HT1080 (cell line): ENCODE results near the gene TRDMT1. TPM values are rescaled to one million over a fixed set of nuclear protein-coding genes. Genes with fewer than 3 reads are reported as not detected.

ENCODE experiments used
- DNase-seq: peaks from one replicate; pipeline ENCODE4 v3.0.0-alpha.2; 2015; ENCODE audit warnings: low read depth
- total RNA-seq: library from RNA; depleted of rRNA; stranded (reverse); fragments of >200 nt; shearing (Covaris generic); gene quantifications from 2 replicates; pipeline ENCODE4 v1.2.3, GENCODE V29; 2014

Gene TRDMT1
- total RNA-seq, 1 experiment from 2014 or later = 10.3 TPM

DNA sequence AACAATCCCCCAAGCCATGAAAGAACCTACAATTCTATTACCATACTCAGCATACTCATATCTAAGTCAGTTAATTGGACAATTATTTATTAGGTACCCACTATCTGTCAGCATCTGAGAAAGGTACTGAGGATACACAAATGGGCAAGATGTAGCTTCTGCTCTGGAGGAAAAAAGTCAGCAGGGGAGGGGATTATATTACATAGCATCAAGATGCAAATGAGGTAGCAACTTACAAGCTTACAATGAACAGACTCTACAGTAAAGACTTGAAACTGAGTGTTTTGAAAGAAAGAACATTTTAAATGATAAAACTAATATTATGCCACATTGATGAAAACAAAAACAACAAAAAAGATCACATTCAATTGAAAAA is 61.1 kb downstream of the TRDMT1 start:
- no peak for DNase-seq

DNA sequence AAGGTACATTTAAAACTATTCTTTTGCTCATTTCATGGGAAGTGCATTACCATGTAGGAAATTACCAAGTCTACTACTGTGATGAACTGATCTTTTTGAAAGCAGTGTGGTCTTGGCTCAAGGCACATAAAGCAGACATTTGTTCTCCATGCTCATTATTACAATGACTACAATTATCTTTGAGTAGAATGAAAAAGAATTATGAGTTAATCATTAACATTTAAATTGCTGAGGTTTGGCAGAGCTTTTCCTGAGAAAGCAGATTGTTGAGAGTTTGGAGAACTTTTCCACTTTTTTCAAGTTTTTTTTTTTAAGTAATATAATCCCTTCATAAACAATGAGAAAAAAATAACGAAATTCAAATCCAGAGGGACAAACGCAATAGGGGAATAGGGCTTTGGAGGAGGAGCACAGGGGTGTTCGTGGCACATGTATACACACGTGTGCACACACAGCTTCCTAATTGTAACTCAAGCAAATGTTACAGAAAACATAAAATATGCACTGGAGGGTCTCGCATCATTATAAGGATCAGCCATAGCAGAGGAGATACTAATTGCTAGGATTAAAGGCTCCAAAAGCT is 62.9 kb downstream of the TRDMT1 start:
- no peak for DNase-seq

DNA sequence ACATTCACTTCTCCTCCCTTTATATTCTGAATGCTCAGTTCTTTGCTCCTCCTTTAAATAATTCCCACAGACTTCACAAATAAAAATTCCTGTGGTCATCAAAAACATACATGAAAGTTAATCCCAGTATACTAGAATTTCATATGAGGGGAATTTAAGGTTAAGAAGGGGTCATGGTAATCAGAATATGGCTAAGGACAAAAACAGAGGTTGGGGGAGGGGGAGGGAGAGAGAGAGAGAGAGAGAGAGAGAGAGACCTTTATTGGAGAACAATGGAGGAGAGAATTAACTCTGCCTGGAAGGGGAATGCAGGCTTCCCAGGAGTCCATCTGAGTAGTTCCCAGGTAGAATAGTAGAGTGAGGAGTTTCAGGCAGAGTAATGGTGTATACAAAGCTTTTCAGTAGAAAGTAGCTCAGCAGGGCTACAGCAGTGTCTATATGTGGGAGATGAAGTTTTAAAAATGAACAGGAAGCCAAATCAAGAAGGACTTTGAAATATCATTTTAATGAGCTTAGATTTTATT is 66.7 kb downstream of the TRDMT1 start:
- peak; percentile 1 for DNase-seq

DNA sequence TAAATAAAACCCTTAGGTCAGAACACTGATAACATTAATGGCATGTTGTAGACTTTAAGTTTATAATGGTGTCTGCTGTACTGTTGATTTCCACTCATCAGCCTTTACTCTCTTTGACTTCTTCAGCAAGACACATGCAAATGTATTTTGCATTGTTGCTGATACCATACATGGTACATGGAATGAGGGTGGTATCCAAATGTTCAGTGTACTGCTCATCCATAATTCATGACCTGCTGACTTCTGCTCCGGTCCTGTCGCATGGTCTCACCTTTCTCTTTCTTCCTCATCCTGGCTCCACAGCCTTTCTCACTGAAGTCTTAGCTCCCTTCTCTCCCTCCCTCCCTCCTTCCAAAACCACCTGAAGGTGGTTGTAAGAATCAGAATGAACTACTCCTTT is 67.2 kb downstream of the TRDMT1 start:
- DNase-seq = no peak

DNA sequence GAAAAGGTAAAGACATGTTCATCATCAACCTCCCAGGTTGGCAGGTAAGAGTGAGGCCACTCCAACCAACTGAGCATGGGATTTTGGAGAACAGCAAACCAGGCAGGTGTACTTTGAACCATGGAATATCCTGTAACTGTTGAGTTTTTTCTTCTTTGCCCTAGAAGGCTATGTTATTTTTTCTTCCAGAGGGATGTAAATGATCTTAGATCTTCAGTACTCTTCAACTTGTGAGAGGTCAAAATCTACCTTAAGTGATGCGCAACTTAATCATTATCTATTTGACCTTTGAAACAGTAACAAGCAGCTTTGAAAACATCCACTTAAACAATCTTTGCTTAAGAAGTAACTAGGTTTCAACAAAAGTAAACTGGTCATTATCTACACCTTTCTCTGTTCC is 71.7 kb downstream of the TRDMT1 start, which contains the start of gene CUBN:
Gene CUBN, minus strand, starts transcription at position 71 of the 400 bp plus-strand sequence. Its CDS starts 46 bp downstream, at position 25.
- DNase-seq = no peak

DNA sequence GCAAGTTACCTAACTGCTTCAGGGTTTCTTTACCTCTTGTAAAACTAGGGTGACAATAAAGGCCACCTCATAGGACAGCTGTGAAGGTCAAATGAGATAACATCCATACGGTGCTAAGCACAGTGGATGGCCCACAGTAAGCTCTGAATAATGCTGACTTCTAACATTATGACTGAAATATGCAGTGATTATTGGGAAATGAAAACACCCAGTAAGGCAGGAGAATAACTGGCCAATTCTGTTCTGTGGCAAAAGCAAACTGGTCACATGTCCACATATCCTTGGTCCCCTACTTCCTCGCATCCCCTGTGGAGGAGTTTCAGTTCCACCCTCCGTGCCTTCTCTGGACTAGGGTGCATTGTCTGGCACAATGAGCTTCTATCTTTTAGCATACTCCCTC is 73.2 kb downstream of the TRDMT1 start:
- DNase-seq = no peak

DNA sequence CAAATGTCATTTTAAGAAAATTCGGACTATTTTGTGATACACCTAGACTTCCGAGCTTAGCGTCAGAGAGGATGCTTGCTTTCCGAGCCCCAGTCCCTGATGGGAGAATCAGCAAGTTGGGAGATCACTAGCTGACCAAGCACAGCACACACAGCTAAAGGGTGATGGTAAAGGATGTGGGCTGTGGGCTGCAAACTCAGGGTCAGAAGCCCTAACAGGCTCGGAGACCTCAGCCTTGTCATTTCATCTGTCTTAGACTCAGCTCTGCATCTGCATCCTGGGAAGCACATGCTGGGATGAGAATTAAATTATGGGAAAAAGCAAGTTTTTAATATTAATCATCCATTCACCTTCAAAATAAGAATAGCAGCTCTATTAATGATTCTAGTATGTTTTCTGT is 75.1 kb downstream of the TRDMT1 start:
- DNase-seq = no peak

DNA sequence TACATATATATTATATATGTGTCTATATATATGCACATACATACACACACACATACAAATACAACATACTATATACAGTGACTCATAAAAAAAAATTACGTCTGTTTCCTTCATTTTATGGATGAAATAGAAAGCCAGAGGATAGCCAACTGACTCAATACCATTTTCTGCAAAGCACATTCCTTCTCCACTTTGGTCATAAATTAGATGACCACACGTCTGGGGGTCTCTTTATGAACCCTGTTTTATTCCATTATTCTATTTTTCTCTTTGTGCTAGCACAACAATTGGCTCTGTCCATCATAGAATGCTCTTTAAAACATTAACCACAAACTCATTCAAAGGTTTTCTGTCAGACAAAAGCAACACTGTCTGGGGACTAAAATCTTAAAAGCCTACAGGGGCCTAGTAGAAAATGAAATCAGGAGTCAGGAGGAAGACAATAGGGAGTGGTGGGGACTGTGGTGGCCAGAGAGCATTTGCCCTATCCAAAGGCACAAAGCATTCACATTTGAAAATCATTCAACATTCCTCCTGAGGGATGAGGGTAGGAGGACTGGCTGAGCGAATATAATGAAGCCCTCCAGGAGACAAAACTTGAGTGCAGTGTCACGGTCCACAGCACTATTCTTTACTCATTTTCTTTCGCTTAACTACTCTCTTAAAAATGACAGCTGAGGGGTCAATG is 76.1 kb downstream of the TRDMT1 start:
- DNase-seq = no peak

DNA sequence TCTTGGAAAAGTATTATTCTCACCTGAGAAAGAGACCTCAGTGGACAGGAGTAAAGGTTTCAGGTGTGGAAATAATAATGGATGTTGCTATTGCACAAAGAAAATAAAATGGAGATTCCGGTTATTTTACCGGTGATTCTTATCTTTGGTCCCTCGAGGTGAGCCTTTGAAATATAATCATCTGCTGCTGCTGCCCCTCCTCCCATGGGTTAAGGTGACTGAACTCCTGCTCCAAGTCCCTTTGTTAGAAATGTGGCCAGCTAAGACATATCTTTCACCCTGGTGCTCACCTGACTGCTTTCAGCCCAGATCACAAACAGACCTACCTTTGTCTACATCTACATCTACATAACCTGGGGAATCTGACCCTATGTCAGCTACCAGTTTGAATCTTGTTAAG is 77.5 kb downstream of the TRDMT1 start:
- no peak for DNase-seq

DNA sequence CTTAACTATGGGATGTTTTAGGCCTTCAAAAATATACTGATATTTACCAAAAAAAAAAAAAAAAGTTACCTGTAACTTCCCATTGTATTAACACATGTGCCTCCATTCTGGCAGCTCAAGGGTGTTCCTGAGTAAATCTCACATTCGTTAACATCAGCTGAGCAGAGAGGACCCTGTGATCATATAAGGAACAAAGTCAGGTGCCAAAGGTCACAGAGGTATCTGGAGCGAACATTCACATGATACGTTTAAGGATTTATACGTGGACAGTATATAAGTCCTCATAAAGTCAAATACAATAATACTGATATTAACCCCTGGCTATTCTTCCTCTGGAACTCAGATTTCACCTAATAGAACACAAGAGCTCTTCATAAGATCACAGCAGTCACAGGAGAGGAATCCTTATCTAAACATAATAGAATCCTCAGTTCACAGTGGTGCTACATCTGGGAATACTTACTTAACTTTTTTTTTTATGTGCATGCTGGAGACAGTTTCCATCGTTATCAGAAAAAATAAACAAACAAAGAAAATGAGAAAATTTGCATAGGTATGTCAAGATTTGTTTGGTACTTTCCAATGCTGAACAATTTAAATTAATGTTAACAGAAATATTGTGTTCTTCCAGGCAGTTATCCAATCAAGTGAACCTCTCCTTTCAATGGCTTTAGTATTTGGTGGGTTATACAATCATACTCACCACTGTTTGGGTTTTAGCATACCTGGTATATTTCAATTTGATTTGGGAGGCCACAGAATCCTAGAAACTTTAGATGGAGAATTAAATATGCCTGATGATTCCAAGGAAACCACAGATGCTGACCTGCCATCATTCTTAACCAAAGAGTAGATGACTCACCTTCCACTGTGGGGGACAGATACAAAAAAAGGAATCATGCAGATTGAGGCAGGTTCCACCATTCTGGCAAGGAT is 78.5 kb downstream of the TRDMT1 start:
- DNase-seq = peak; percentile 87

DNA sequence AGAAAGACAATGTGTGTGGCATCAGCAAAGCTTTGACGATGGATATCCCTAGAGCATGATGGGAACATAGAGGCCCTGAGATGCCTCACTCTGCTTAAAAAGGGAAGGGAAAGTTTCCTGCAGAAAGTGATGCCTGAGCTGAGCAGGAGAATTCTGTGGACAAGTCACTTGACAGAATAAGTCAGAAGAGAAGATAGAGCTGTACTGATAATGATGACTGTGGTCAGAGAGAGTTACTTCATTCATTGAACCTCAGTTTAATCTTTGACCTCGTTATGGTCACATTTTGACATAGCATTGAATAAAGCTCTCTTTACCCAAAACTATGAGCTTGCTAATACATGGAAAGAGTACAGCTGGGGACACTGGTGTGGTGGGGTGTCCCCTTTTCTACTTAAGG is 79.4 kb downstream of the TRDMT1 start:
- DNase-seq = no peak

DNA sequence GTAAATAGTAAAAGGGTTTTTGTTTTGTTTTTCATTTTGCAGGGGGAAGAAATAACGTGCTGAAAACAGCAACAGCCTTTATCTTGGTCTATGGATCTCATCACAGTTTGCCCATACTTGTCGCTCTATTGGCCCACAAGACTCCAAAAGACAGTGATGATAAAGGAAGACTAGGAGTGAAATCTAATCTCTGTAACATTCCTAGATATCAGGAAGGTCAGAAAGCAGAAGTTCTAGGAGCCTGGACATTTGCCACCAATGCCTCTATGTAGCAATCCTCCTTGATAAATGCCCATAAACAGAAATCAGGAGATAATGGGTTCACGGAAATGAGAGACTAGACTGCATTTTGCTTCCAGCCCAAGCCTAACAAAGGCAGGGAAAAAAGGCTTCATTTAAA is 80.8 kb downstream of the TRDMT1 start:
- DNase-seq = no peak

DNA sequence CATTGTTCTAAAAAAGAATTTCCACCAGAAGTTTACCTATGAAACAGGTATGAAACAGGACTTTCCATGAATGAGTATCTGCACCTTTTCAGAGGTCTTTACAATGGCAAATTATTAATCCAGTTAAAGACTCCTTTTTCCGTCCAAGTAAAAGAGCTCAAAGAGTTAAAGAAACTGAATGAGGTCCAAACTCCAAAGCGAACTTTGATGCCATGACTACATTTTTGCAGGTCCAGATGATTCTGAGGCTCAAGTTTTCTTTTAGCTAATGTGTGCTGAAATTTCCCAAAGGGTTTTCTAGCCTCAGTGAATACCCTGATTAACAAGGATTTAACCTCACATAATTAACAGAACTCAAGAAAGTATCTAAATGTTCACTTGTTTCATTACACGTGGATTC is 81.6 kb downstream of the TRDMT1 start:
- DNase-seq = no peak

DNA sequence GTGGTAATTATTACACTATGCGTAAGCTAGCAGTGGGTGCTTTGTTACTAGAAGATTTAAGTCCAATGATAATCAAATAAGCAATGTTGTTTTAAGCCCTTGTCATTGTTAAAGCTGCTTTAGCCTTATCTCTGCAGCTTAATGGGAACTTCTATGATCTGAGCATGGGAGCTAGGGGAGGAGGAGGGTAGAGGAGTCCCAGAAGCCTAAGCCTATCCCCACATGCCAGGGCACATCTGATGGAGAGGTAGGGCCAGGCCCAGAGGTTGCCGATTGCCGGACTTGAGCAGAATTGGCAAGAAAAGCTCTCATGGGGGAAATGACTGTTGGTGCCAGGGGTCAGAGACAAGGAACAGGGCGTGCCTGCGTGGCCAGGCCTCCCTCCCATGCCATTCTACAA is 85.3 kb downstream of the TRDMT1 start:
- no peak for DNase-seq

DNA sequence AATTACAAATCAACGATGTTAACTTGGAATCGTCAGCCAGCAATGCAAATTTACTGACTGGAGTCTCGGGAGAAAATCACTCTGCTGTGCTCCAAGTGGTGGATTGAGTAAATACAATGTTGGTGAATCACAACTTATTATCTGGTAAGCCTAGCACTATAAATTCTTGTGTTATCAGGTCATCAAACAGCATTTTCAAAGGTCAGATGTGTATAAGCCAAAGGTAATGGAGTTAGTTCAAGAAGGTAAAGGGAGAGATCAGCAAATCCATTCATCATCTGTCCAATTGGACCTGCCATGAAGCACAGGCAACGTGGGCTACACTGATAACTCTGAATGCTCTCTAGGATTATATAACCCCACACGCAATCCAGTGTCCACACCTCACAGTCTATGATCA is 85.8 kb downstream of the TRDMT1 start:
- DNase-seq = peak; percentile 34

DNA sequence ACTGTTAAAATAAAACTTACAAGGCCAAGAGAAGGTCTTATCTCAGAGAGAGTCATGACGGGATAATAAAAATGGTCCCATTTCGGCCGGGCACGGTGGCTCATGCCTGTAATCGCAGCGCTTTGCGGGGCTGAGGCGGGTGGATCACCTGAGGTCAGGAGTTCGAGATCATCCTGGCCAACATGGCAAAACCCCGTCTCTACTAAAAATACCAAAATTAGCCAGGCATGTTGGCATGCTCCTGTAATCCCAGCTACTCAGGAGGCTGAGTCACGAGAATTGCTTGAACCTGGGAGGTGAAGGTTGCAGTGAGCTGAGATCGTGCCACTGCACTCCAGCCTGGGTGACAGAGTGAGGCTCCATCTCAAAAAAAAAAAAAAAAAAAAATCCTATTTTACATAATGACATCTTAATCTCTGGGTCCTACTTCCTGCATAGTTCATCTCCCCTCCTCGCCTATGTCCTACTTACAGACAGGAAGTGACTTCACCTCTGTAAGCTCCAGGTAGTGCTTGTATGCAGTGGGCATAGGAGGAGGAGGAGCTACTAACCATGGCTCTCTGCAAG is 86.5 kb downstream of the TRDMT1 start:
- DNase-seq = peak; percentile 22

DNA sequence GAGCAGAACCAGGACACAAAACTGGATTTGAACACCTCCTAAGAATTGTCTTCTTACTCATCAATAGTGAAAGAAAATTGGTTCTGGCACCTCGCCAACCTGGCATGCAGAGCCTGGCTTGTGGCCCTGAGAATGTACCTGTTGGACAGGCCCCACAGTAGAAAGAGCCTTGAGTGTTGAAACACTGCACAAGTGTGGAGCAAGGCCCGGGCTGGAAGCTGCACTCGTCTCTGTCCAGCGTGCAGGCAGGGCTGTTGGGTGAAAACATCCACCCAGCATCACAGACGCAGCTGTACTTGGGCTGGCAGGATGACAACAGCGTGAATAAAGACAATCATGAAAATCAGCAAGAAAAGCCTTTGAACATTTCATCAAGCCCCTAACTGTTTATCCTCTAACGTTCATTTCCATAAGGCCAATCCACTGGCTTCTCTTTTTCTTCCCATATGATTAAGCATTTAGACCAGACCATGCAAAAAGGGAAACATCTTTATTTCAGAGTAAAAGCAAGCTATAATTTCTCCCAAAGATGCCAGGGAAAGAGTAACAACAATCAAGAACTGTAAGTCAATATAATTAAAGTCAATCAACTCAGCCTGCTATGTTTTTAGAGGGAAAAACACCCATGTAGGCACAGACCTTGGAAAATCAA is 87.5 kb downstream of the TRDMT1 start:
- no peak for DNase-seq

DNA sequence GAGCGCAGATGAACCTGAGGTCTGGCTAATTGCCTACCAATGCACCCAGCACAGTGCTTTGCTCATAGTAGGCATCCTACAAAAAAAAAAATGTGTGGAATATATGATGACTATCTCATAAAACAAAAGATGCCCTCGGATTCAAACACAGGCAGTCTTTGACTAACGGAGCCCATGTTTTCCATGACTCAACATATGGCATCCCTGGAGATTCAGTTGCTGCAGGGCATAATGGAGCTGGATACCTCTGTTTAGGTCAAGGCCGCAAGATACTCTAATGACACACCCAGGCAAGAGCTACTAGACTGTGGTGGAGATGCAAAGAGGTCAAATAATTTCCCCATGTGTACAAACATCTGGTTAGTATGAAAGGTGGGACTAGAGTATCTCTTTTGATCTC is 88.1 kb downstream of the TRDMT1 start:
- DNase-seq = peak; percentile 5

DNA sequence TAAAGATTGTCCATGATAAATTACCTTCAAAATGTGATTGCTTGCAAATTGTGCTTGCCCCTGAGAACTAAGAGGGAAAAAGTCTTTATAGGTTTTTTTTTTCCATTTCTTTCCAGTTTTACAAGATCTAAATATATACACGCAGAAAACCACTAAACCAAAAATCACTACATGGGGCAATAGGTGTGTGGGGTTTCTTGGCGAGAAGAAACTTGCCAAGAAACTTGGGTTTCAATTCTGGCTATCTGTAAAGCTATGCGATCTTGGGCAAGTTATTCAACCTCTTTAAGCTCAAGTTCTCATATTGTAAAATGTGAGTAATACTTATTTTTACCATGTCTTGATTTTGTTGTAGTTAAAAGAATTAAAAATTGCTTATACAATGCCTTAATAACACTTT is 88.9 kb downstream of the TRDMT1 start:
- DNase-seq = no peak

DNA sequence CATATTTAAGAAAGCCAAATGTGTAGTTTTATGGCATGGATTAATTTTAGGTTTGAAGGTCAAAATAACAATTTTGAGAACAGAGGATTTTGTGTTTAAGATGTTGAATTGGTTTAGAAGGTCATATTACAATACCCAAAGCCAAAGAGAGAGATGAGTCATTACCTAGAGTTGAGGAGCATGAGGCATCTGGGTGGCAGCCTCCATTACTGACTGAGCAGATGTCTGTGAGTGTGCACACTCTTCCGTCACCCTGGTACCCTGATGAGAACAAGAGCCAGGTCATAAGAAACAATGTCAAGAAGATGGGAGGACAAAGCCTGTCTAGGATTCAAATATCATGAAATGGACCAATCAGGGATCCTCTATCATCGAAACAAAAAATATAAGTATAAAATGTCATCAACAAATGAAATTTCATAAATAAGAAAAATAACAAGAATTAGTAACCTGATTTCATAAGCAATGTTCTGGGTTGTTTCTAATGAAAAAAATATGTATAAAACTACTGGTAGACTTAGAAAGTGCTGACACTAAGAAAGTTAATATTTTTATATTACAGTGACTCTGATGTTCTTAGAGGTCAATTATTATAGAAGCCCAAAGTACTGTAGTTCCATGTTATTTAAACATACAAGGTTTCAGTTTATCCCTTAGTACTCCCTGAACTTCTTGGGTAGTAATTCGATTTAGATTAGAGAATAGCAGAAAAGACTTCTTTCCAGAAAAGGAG is 91.8 kb downstream of the TRDMT1 start:
- DNase-seq = peak; percentile 87
